Measurements from ENCODE around the gene KIAA0753. TPM values are rescaled to one million over a fixed set of nuclear protein-coding genes. Genes with fewer than 3 reads are reported as not detected.

KIAA0753 gene
- total RNA-seq, 4 donors from 2014 or later: 3.0 to 6.3 (median 3.6) TPM

GRCh38 chr17:6670999-6671398, 30.5 kb upstream of the KIAA0753 start:
- no peaks in the 10 kb centered on the region for H3K9me3 ChIP-seq
- H3K36me3 ChIP-seq: no peaks in the 10 kb centered on the region
- H3K27me3 ChIP-seq: peaks cover 0 to 6% (median 5%) of the 10 kb centered on the region in 3 donors
- no peak overlapping the region for H3K27ac ChIP-seq
- no peak for ATAC-seq
- no peak overlapping the region for H3K4me3 ChIP-seq
- H3K4me1 ChIP-seq: no peaks in the 10 kb centered on the region
- intact Hi-C loops (cut with DNase I; ENCODE audit: low total_unique reads): no loop called here
- no peak for TF ChIP-seq POLR2A (IDR thresholded peaks at IDR 0.05)
- no peak for DNase-seq
- in situ Hi-C loops (cut with MboI; ENCODE audit: low sequenced_read_pairs in 4 of 4): loop anchor here in 3 of 4 donors (25.0 kb wide), 2 partner anchors 166 to 341 kb away; partner anchors contain the start of genes BCL6B (in 3 of the 3), RNASEK (in 3 of the 3) and TEKT1 (in 1 of the 3)

GRCh38 chr17:6670571-6670970, 30.1 kb upstream of the KIAA0753 start:
- intact Hi-C loops (cut with DNase I; ENCODE audit: low total_unique reads): no loop called here
- H3K36me3 ChIP-seq: no peaks in the 10 kb centered on the region
- no peaks in the 10 kb centered on the region for H3K4me1 ChIP-seq
- in situ Hi-C loops (cut with MboI; ENCODE audit: low sequenced_read_pairs in 4 of 4): loop anchor here in 3 of 4 donors (25.0 kb wide), 2 partner anchors 167 to 342 kb away; partner anchors contain the start of genes BCL6B (in 3 of the 3), RNASEK (in 3 of the 3) and TEKT1 (in 1 of the 3)
- H3K4me3 ChIP-seq: no peak overlapping the region
- H3K27me3 ChIP-seq: peaks cover 0 to 6% (median 5%) of the 10 kb centered on the region in 3 donors
- DNase-seq (no peak), ATAC-seq (no peak)
- TF ChIP-seq POLR2A (IDR thresholded peaks at IDR 0.05) (no peak), CTCF (IDR thresholded peaks at IDR 0.05 in 4 of 5, conservative IDR thresholded peaks at IDR 0.05 in 1 of 5) (no peak)
- H3K27ac ChIP-seq: no peak overlapping the region
- H3K9me3 ChIP-seq: no peaks in the 10 kb centered on the region

DNA sequence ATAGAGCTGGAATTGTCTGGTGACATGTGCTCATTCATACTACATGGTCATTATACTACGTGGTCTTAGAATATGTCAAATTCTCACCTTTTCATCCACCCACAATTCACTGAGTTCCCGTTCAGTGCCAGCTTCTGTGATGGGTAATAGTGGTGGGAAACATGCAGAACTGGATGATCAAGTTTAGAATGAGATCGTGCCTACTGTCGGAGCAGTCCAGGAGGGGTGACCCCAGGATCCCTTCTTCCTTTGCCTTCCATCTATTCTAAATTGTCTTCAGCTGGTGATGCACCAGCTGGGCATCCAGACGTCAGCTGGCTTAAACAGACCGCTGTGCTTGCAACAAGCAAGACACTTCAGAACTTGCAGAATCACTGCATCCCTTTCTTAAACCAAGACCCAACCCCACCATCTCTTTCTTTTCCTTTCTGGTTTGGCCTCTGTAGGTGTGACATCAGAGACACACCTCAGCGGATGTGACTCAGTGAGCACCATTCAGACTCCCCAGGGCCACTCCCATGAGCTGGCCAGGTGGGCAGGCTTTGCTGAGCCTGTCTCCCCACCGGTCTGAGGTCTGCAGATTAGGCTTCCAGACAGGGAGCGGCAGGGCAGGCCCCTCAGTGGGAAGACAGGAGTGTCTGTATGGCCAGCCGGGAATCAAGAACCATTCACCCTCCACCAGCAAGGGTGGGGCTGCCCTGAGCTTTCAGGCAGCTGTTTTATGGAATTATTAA, 29.1 kb upstream of the KIAA0753 start:
- DNase-seq: no peak
- intact Hi-C loops (cut with DNase I; ENCODE audit: low total_unique reads): loop anchor here (5.0 kb wide), 1 partner anchor 338 kb away; no protein-coding TSS in a partner anchor
- Histone ChIP-seq H3K36me3 (no peaks in the 10 kb centered on the region), H3K9me3 (no peaks in the 10 kb centered on the region), H3K27me3 (peaks cover 0 to 6% (median 5%) of the 10 kb centered on the region in 3 donors), H3K27ac (no peak overlapping the region), H3K4me1 (no peaks in the 10 kb centered on the region), H3K4me3 (no peak overlapping the region)
- no peak for ATAC-seq
- in situ Hi-C loops (cut with MboI; ENCODE audit: low sequenced_read_pairs in 4 of 4): loop anchor here in 3 of 4 donors (5.0 to 25.0 kb wide), 4 partner anchors 168 to 343 kb away; partner anchors contain the start of genes BCL6B (in 3 of the 3), RNASEK (in 3 of the 3) and TEKT1 (in 1 of the 3)
- no peak for TF ChIP-seq POLR2A (IDR thresholded peaks at IDR 0.05)
- no peak for TF ChIP-seq CTCF (IDR thresholded peaks at IDR 0.05 in 4 of 5, conservative IDR thresholded peaks at IDR 0.05 in 1 of 5)

GRCh38 chr17:6668727-6669425, 28.4 kb upstream of the KIAA0753 start:
- DNase-seq (no peak), ATAC-seq (no peak)
- H3K27me3 ChIP-seq: peaks cover 0 to 6% (median 5%) of the 10 kb centered on the region in 3 donors
- in situ Hi-C loops (cut with MboI; ENCODE audit: low sequenced_read_pairs in 4 of 4) (loop anchor here in 3 of 4 donors (5.0 to 25.0 kb wide), 4 partner anchors 168 to 343 kb away; partner anchors contain the start of genes BCL6B (in 3 of the 3), RNASEK (in 3 of the 3) and TEKT1 (in 1 of the 3)), intact Hi-C loops (cut with DNase I; ENCODE audit: low total_unique reads) (loop anchor here (5.0 kb wide), 1 partner anchor 338 kb away; no protein-coding TSS in a partner anchor)
- no peaks in the 10 kb centered on the region for H3K9me3 ChIP-seq
- H3K4me3 ChIP-seq: no peak overlapping the region
- no peaks in the 10 kb centered on the region for H3K36me3 ChIP-seq
- TF ChIP-seq CTCF (IDR thresholded peaks at IDR 0.05 in 4 of 5, conservative IDR thresholded peaks at IDR 0.05 in 1 of 5): no peak
- no peak for TF ChIP-seq POLR2A (IDR thresholded peaks at IDR 0.05)
- H3K4me1 ChIP-seq: no peaks in the 10 kb centered on the region
- no peak overlapping the region for H3K27ac ChIP-seq
